HEK293 (cell line): ENCODE measurements around the gene GLT6D1.

Source experiments
- BCL11B ChIP-seq: fragments of 450-650 bp; formaldehyde crosslinking; IDR thresholded peaks from 2 replicates; pipeline ENCODE4 v1.5.1; 2016; ENCODE audit warnings: low read depth, missing biosample characterization, missing genetic modification characterization
- CTCF ChIP-seq: fragments of 450-650 bp; formaldehyde crosslinking; IDR thresholded peaks from 2 replicates; pipeline ENCODE4 v1.5.1; 2016; ENCODE audit warnings: missing biosample characterization, missing genetic modification characterization
- ELK4 ChIP-seq: IDR thresholded peaks from 2 replicates; pipeline ENCODE4 v1.6.1; 2011; ENCODE audit warnings: mild to moderate bottlenecking, low read depth, low read length, borderline replicate concordance
- SETDB1 ChIP-seq: IDR thresholded peaks from one replicate; pipeline ENCODE4 v1.6.1; 2017; ENCODE audit warnings: mild to moderate bottlenecking, low read length, moderate library complexity, mixed read lengths; ENCODE audit not compliant: insufficient read length
- ZFHX2 ChIP-seq: fragments of 450-650 bp; formaldehyde crosslinking; conservative IDR thresholded peaks from 2 replicates; pipeline ENCODE4 v1.5.1; 2016; ENCODE audit warnings: missing biosample characterization, missing genetic modification characterization
- ZNF121 ChIP-seq: fragments of 450-650 bp; formaldehyde crosslinking; IDR thresholded peaks from 2 replicates; pipeline ENCODE4 v1.5.1; 2016; ENCODE audit warnings: missing biosample characterization, missing genetic modification characterization
- ZNF138 ChIP-seq: fragments of 450-650 bp; formaldehyde crosslinking; IDR thresholded peaks from 2 replicates; pipeline ENCODE4 v1.5.1; 2016; ENCODE audit warnings: missing biosample characterization, missing genetic modification characterization, borderline replicate concordance
- ZNF292 ChIP-seq: fragments of 450-650 bp; formaldehyde crosslinking; IDR thresholded peaks from 2 replicates; pipeline ENCODE4 v1.5.1; 2016; ENCODE audit warnings: low read depth, missing biosample characterization, missing genetic modification characterization, borderline replicate concordance
- ZNF335 ChIP-seq: fragments of 450-650 bp; formaldehyde crosslinking; conservative IDR thresholded peaks from 2 replicates; pipeline ENCODE4 v1.5.1; 2016; ENCODE audit warnings: missing biosample characterization, missing genetic modification characterization
- ZNF354C ChIP-seq: fragments of 450-650 bp; formaldehyde crosslinking; IDR thresholded peaks from 2 replicates; pipeline ENCODE4 v1.5.1; 2016; ENCODE audit warnings: missing biosample characterization, missing genetic modification characterization, low read depth, borderline replicate concordance
- ZNF600 ChIP-seq: fragments of 450-650 bp; formaldehyde crosslinking; IDR thresholded peaks from 2 replicates; pipeline ENCODE4 v1.5.1; 2016; ENCODE audit warnings: missing biosample characterization, missing genetic modification characterization
- TF ChIP-seq, protein P1 (sequence below): fragments of 450-650 bp; formaldehyde crosslinking; optimal IDR thresholded peaks from 2 replicates; pipeline ENCODE3; 2016; ENCODE audit warnings: missing biosample characterization, mild to moderate bottlenecking, missing genetic modification characterization
- TF ChIP-seq, protein P2 (sequence below): fragments of 450-650 bp; formaldehyde crosslinking; IDR thresholded peaks from 2 replicates; pipeline ENCODE4 v1.5.1; 2016; ENCODE audit warnings: missing biosample characterization, missing genetic modification characterization, borderline replicate concordance

DNA sequence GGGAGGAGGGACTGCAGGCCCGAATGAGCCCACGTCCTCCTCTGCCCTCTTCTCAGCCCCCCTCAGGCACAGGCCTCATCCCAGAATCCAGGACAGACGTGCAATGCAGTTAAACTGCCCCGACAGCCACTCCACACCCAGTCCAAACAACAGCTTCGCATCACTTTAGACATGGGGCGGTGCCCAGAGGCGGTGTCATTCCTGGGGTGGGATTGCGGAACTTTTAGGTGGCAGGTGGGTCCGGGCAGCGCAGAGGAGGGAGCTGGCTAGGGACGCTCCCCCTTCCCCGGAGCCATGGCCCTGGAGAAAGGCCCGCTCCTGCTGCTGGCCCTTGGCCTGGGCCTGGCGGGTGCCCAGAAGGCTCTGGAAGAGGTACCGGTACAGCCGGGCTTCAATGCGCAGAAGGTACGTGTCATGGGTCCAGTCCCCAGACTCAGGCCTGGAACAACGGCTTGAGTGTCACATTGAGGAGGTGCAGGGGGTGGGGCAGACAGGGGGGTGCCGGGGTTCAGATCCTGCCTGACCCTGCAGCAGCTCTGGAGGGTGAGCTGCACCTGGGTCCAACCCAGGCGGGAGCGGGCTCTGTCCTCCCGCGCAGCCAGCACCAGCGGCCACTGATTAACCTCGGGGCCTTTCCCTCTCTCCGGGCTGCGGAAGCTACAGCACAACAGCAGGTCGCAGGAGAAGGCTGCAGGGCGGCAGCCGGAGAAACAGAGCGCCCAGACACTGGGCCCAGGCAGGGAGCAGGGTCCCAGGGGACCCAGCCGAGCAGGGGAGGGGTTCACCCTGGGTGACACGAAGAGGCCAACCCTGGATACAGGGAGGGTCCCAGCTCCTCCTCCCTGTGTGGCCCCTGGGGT, 25.2 kb downstream of the GLT6D1 start:
- no peak for TF ChIP-seq BCL11B
- TF ChIP-seq ZNF354C (tag by site-specific recombination) = no peak
- TF ChIP-seq ZNF600 (tag by site-specific recombination) = no peak
- TF ChIP-seq, protein P1, sequence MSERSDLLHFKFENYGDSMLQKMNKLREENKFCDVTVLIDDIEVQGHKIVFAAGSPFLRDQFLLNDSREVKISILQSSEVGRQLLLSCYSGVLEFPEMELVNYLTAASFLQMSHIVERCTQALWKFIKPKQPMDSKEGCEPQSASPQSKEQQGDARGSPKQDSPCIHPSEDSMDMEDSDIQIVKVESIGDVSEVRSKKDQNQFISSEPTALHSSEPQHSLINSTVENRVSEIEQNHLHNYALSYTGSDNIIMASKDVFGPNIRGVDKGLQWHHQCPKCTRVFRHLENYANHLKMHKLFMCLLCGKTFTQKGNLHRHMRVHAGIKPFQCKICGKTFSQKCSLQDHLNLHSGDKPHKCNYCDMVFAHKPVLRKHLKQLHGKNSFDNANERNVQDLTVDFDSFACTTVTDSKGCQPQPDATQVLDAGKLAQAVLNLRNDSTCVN (tag by site-specific recombination) = no peak
- TF ChIP-seq, protein P2, sequence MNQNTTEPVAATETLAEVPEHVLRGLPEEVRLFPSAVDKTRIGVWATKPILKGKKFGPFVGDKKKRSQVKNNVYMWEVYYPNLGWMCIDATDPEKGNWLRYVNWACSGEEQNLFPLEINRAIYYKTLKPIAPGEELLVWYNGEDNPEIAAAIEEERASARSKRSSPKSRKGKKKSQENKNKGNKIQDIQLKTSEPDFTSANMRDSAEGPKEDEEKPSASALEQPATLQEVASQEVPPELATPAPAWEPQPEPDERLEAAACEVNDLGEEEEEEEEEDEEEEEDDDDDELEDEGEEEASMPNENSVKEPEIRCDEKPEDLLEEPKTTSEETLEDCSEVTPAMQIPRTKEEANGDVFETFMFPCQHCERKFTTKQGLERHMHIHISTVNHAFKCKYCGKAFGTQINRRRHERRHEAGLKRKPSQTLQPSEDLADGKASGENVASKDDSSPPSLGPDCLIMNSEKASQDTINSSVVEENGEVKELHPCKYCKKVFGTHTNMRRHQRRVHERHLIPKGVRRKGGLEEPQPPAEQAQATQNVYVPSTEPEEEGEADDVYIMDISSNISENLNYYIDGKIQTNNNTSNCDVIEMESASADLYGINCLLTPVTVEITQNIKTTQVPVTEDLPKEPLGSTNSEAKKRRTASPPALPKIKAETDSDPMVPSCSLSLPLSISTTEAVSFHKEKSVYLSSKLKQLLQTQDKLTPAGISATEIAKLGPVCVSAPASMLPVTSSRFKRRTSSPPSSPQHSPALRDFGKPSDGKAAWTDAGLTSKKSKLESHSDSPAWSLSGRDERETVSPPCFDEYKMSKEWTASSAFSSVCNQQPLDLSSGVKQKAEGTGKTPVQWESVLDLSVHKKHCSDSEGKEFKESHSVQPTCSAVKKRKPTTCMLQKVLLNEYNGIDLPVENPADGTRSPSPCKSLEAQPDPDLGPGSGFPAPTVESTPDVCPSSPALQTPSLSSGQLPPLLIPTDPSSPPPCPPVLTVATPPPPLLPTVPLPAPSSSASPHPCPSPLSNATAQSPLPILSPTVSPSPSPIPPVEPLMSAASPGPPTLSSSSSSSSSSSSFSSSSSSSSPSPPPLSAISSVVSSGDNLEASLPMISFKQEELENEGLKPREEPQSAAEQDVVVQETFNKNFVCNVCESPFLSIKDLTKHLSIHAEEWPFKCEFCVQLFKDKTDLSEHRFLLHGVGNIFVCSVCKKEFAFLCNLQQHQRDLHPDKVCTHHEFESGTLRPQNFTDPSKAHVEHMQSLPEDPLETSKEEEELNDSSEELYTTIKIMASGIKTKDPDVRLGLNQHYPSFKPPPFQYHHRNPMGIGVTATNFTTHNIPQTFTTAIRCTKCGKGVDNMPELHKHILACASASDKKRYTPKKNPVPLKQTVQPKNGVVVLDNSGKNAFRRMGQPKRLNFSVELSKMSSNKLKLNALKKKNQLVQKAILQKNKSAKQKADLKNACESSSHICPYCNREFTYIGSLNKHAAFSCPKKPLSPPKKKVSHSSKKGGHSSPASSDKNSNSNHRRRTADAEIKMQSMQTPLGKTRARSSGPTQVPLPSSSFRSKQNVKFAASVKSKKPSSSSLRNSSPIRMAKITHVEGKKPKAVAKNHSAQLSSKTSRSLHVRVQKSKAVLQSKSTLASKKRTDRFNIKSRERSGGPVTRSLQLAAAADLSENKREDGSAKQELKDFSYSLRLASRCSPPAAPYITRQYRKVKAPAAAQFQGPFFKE (tag by site-specific recombination) = no peak
- TF ChIP-seq ELK4 = no peak
- TF ChIP-seq ZNF335 (tag by site-specific recombination) = no peak
- TF ChIP-seq SETDB1 = no peak
- TF ChIP-seq CTCF (tag by site-specific recombination) = no peak
- TF ChIP-seq ZFHX2 (tag by site-specific recombination) = no peak
- TF ChIP-seq ZNF121 (tag by site-specific recombination) = no peak
- no peak for TF ChIP-seq ZNF138 (tag by site-specific recombination)
- TF ChIP-seq ZNF292 (tag by site-specific recombination) = no peak
